Inferior parietal cortex (tissue), 1 donor: ENCODE data around the gene KCNIP4.

Source experiments
- DNase-seq: peaks from one replicate; pipeline ENCODE4 v3.0.0-alpha.2; 2016; ENCODE audit errors: extremely low spot score

KCNIP4 gene

DNA sequence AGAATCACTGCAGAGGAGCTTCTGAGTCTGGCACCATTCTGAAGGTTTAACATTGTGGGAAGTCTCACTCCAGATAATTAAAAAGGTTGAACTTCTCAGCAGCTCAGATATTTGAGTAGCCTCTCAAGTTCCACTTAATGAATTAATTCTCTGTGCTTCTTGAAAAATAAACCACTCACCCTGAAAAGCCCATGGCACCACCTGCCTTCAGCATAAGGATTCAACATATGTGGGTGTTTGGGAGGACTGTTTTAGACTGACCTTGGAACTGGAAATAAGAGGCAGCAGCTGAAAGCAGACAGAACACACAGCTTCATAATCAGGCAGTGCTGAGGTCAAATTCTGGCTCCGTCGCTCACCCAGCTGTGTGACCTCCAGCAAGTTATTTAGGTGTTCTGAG is 100.6 kb downstream of the KCNIP4 start:
- no peak for DNase-seq

DNA sequence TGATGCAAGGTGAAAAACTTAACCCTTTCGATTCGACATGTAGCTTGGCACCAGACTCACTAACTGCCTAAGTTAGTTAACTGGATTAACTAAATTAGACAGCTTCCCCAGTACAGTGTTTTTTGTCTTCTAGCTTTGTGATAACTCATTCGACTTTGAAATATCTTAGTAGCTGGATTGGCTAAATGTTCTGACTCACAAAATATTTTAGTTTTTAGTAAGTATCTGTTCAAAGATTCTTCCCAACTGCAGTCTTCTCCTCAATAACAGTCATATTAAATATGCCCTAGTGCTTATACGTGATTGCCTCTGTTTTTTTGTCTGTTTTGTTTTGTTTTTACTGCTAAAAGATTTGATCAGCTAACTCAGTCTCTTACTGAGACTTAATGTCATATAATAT is 102.9 kb downstream of the KCNIP4 start:
- DNase-seq, result no peak

DNA sequence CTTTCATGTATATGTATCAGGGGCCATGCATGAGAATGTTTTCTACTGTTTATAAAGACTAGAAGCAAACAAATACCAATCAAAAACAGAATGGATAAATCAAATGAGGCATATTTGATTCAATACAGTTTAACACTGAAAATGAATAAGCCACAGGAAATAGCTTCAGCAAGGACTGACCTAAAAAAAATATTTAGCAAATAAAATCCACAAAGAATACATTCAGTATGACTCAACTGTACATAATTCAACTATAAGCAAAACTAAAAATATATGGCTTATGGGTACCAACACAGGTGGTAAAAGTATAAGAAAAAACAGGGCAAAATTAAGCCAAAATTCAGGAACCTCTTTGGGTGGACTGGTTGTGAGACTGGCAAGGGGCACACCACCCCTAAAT is 112.9 kb downstream of the KCNIP4 start:
- DNase-seq, result no peak

DNA sequence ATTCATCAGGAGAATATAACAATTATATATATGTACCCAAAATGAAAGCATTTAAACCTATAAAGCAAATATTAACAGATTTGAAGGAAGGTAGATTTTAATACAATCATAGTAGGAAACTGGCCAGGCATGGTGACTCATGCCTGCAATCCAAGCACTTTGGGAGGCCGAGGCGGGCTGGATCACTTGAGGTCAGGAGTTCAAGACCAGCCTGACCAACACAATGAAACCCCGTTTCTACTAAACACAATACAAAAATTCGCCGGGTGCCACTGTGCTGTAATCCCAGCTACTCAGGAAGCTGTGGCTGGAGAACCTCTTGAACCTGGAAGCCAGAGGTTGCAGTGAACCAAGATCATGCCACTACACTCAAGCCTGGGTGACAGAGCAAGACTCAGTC is 118.3 kb downstream of the KCNIP4 start:
- DNase-seq, result no peak

DNA sequence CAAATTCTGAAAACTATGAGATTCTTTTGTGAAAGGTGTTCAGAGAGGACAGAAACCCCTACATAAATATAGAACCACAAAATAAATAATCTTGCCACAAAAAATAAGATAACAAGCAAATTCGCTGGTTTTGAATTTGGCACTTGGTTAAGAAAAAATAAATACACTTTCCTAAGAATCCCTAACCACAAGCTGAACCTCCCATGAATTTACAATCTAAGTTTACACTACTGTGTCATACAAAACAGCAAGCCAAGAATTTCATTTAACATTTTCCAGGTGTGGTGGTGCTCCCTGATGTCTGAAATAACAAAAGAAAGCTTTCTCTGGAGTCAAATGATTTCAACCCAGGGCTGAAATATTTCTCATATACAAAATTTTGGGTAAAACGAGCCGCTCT is 121.0 kb downstream of the KCNIP4 start:
- no peak for DNase-seq

DNA sequence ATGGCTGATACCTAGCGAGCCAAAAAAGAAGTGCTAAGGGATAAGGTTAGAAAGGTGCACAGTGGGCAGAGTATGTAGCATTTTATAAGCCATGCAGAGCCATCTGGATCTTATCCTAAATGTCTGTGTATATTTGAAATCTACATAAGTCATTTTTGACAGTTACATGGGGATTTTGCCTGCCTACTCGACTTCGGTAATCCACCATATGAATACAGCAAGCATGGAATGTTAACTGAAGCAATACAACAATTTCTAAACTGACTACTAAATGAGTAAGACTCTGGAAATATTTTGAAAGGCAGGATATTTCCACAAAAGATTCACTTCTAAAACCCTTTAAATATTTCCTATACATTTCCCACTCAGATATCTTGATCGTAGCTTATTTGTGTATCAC is 122.5 kb downstream of the KCNIP4 start:
- DNase-seq, result no peak

DNA sequence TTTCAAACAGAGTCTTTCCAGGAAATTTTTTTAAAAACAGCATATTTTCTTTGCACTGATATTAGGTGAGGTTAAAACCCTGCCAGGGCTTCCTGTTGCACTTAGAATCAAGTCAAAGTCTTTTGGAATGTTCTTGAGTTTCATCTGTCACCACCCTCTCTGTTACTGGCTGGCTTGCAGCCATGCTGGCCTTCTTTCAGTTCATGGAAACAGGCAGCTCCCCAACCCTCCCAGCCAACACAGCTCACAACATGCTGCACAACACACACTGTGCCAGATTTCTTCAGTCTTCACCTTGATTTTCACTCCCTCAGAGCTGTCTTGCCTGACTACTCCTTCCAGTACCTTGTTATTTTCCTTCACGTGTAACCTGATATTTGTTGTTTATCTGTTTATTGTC is 129.5 kb downstream of the KCNIP4 start:
- DNase-seq, result peak; percentile 20

DNA sequence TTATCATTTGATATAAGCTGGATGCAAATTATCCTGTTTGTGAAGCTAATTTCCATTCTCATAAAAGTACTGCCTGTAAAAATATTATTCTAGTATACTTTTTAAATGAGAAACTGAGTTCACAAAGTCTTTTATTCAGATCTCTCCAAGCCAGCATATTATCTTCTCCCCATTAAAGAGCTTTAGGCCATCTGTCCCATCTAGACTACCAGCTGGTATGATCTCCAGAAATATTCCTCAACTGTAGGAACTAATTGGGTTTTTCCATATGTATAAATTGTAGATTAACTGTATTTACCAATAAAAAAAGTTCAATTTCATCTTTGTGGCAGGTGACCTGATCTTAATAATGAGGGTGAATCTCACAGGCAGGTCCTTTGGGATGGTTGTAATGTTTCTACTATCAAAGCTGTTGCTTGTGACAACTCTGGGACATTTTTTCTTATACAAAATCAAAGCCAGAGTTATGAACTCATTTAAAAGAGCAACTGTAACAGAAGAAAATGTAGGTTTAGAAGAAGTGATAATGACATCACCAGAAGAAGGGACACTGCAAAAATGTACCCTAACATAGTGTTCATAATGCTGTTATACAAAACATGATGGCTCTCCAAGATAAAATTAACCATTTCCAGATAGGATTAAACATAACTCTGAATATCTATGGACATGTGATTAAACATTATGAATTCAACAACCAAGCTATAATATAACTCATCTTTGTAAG is 132.8 kb downstream of the KCNIP4 start:
- peak; percentile 25 for DNase-seq

DNA sequence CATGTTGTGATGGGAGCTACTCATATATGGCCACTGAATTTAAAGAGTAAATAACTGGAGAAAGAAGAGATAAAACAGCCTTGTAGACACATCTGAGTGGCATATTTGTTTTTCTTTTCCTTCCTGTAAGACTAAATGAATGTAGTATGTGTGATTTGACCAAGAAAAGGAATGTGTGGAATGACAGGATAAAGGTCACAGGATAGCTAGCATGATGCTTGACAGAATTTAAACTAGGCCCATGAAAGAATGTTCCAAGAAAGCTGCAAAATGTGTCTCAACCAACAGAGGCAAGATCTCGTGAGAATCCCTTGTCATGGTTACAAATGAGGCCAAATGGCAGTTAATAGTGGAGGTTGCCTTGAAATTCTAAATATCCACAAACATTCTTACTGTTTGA is 137.0 kb downstream of the KCNIP4 start:
- DNase-seq, result no peak

DNA sequence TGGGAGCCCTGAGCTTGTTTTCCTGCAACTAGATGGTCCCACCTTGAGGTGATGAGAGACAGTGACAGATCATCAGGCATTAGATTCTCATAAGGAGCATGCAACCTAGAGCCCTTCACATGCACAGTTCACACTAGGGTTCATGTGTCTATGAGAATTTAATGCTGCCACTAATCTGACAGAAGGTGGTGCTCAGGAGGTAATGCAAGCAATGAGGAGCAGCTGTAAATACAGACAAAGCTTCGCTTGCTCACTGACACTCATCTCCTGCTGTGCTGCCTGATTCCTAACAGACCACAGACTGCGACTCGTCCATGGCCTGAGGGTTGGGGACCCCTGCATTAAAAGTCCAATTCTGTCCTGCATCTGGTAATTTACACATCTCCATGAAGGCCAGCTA is 141.6 kb downstream of the KCNIP4 start:
- no peak for DNase-seq

DNA sequence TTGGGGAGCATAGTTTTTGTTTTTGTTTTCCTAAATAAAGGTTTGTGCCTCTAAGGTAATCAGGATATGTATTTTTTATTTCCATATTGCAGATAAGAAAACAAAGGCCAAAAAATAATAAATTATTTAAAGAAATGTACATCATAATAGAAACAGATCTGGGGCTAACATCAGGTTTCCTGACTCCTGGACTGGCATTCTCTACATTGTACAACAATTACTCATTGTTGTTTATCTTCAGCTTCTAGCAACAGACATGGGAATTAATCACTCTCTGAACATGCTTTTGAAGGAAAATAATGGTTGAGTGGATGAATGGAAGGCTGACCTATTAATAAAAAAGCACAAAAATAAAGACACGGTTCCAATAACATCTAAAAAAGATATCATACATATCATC is 146.2 kb downstream of the KCNIP4 start:
- DNase-seq, result no peak

DNA sequence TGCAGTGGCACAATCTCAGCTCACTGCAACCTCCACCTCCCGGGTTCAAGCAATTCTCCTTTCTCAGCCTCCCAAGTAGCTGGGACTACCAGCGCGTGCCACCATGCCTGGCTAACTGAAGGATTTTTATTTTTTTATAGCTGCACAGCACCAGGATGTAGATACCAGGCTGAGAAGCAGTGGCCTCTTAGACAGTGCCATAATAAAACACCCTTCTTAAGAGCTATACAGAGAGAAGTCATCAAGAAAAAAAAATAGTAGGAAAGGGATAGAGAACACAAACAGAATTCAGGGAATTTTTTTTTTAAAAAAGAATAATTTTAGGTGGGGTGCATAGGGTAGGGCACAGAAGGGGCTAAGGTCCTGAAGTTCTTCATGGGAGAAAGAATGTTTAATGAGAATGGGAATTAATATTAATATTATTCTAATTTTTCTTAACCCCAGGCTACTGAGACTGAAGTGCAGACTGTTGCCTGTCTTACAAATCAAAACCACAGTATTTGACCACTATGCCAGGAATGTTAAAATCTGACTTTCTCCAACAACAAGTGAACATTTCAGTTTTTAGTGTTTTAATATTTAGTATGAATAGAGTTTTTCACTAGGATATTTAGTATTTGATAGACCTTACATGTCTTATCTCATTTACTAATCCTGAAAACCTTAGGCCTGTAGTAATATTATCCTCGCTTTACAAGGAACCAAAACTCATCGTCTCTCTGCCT is 146.7 kb downstream of the KCNIP4 start:
- DNase-seq, result no peak

DNA sequence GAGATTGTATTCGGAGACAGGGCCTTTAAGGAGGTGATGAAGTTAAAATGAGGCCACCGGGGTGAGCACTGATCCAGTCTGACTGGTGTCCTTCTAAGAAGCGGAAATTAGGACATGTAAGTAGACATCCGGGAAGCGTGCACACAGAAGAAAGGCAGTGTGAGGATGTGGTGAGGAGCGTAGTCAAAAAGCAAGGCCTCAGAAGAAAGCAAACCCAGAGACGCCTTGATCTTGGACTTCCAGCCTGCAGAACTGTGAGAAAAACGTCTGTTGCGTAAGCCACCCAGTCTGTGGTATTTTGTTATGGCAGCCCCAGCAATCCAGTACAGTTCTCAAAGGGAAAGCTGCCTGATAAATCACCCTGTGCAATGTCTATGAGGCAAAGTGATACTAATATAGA is 153.5 kb downstream of the KCNIP4 start:
- no peak for DNase-seq

DNA sequence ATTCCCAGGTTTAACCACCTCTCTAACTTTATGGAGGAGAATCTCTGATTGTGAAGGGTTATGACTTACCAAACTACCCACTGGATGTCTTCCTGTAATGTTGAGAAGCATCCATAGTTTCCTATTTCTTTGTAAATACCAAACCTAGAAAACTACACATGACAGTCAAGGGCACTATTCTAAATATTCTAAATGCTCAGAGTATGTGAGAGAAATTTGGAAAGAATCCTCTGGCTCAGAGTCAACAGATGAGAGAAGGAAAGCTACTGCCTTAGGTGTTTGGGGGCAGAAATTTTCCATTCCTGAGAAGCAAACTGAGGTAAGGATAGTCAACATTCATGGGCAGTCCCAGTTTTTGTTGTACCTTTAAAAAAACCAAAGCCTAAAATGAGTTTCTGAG is 155.8 kb downstream of the KCNIP4 start:
- DNase-seq, result no peak

DNA sequence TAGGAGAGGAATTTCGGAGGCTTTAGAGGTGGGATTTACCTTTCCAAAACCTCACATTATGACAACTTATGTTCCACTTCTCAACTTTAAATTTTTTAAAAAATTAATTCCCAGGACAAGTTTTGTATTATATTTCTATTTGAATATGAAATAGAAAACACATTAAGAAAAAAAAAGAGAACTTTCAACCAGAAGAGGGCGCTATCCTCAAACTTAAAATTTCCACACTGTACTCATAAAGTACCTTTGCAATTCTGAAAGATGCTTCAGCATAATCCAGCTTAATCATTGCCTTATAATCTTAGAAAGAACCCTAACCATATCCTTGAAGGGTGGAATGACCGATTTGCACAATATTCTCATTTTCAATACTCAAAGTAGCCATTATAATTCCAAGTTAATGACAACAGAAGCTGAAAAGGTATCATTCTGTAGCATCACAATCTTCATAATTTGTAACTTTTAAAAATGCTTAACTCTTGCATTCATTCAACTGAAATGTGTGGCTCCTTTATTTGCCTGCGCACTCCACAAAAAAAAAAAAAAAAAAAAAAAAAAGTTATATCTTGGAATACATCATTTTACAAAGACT is 158.0 kb downstream of the KCNIP4 start:
- peak; percentile 83 for DNase-seq

DNA sequence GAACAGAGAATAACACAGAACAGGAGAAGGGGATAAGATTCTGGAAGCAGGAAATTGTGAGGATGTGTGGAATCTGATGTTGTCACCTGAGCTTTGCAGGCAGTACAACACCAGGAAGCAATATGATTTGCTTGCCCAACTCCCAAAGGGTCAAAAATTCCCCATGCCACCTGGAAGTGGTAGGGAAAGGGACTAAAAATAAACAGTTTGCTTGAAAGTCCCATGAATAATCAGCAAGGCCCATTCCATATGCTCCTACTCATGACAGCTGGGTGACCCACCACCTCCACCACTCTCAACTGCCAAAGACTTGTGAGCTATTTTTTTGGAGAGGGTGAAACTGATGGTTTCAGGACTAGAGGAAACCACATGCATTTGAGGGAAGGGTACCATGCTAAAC is 168.4 kb downstream of the KCNIP4 start:
- no peak for DNase-seq

DNA sequence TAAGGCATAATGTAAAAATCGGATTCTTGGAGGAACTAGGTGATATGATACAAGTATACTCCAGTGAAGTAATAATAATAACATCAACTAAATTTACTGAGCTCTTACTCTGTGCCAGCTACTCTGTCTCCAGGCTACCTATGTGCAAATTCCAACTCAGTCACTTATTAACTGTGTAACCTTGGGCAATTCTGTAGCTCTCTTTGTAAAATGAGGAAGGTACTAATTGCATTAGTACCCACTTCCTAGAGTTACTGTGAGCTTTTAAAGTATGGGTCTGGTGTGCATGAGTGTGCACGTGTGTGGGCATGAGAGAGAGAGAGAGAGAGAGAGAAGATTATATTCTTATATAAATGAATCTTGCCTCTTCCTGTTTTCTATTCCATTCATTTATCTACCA is 169.9 kb downstream of the KCNIP4 start:
- no peak for DNase-seq

DNA sequence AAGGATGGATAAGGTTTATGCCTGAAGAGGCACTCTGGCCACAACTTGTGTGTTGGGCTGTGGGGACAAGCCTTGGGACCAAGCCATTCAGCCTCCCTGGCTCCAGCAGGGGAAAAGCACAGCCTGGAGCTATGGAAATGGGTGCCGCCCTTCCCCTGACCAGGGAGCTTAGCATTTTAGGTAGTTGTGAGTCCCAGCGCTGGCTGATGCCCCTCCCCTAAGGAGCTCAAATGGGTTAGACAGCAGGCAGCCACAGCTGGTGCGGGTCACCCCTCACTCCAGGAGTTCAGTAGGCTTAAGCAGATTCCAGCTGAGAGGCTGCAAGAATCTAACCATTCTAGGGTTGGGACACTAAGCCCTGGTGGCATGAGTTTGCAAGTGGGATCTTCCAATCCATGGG is 172.9 kb downstream of the KCNIP4 start:
- no peak for DNase-seq

DNA sequence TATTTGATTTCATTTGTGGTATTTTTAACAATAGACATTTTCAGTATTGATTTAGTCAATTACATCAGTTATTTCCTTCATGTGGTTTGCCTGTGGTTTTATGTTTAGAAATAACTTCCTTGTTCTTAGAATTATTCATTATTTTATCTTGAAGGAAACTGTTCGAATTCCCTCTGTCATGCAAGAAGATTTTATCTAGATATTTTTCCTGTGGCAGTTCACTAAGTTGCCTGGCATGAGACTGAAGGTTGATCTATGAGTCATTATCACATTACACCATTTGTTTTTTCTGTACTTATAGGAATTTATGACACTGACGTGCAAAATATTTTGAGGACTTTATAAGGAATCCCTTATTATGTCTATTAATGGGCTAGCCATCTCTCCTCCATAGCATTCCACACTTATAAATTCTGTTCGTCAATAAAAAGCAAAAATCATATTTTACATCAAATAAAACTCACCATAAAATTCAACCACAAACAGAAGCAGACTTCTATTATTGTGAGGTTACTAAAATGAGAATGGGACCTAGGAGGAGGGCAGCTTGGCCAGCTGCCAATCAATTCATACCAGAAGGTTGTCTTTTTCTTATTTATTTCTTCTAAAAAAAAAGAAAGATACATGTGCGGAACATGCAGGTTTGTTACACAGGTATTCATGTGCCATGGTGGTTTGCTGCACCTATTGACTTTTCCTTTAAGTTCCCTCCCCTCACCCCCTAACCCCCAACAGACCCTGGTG is 179.0 kb downstream of the KCNIP4 start:
- no peak for DNase-seq

DNA sequence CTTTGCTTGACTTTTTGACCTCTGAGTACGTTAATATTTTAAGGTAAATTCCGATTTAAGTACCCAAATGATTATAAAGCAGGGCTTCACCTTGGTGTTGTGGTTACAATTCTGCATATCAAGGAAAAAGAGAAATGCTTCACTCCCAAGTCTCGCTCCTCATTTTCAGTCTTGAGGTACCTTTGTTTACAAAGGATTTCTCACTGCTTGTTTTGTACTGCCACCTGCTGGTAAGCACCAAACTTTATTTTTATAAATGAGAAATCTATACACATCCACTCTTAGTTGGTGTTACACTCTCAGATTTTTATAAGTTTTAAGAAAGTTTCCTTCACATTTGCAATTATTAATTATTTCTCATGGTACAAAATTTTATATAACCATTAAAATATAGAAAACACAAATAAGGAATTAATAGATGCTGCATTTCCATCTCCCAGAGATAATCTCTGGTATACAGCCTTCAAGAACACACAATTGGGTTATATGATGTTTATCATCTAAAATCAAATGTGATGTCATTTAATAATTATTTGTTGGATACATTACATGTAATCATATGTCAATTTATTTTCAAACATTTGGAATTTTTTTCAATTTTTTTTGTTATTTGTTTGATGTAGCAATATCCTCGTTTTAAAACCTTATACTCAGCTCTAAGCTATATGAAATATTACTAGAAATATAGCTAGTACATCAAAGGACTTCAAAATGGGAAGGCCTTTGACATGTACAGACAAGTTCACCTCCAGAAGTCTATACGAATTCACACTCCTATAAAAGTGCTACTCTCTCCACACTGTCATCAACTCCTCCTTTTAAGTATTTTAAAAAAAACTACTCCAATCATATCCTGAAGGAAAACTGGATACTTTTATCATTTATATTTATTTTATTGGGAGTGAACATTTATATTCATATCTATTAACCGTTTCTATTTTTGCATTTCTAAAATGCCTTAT is 179.9 kb downstream of the KCNIP4 start:
- peak; percentile 85 for DNase-seq

DNA sequence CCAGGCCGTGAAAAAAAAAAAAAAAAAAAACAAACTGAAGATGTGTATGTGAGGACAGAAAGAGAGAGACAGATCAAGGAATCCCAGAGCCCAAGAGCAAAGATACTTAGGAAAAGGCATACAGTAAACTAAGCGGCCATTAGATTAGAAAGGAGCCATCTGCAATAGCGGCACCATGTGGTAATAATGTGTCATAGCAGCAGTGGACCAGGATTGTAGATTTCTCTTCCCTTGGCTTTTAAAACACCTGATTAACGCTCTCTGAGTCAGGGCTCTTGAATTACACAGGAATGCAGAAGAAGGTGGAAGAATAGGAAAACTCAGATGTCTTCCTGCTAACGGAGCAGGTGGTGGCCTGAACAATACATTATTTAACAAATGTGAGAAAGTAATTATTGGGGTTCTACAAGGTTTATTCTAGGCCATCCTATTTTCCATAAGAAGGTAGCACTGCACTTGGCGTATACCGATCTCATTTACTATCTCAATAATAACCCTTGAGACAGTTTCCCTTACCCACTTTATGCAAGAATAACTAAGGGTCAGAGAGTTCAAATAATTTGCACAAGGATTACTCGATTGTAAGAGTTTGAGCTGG is 182.7 kb downstream of the KCNIP4 start:
- DNase-seq, result peak; percentile 76
